Ishikawa (cell line): ENCODE results near the gene PDE10A.

Experiments
- CEBPB ChIP-seq: IDR thresholded peaks from 2 replicates; pipeline ENCODE4 v1.6.1; 2012
- CREB1 ChIP-seq: IDR thresholded peaks from 2 replicates; pipeline ENCODE4 v1.6.1; 2012; ENCODE audit warnings: low read depth
- FOXM1 ChIP-seq: IDR thresholded peaks from 2 replicates; pipeline ENCODE4 v1.6.1; 2012; ENCODE audit warnings: low read depth, borderline replicate concordance
- RAD21 ChIP-seq: IDR thresholded peaks from 2 replicates; pipeline ENCODE4 v1.6.1; 2012; ENCODE audit warnings: low read depth
- USF1 ChIP-seq: IDR thresholded peaks from 2 replicates; pipeline ENCODE4 v1.6.1; 2012
- YY1 ChIP-seq: IDR thresholded peaks from 2 replicates; pipeline ENCODE4 v1.6.1; 2012; ENCODE audit warnings: low read depth
- TF ChIP-seq, protein P1 (sequence below): IDR thresholded peaks from 2 replicates; pipeline ENCODE4 v1.6.1; 2012

DNA sequence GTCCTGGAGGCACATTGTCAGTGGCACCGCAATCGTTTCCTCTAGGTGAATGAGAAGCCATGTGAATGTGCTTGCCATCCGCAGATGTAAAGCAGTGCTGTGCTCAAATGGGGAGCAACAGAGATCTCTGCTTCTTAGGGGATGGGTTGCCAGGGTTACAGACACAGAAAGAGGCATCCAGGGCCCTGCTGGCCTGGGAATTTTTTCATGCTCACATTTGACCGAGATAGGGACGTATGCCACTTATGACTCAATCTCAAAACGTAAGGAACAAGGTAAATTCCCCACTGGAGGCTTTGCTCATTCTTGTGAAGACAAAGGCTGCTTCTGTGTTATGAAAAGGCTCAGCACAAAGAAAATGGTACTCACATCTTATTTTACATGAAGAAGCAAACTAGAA, 364.6 kb downstream of the PDE10A start:
- TF ChIP-seq CEBPB (no peak), RAD21 (no peak), USF1 (no peak), CREB1 (no peak), YY1 (no peak), FOXM1 (no peak)
- TF ChIP-seq, protein P1, sequence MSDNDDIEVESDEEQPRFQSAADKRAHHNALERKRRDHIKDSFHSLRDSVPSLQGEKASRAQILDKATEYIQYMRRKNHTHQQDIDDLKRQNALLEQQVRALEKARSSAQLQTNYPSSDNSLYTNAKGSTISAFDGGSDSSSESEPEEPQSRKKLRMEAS, result no peak
